HepG2 (cell line): ENCODE results near the gene SAPCD2. TPM values are rescaled to one million over a fixed set of nuclear protein-coding genes. Genes with fewer than 3 reads are reported as not detected.

ENCODE experiments used
- ATAC-seq: fragments of 200-7000 bp; cut with Tn5 transposase; 3 replicates; pipeline ENCODE4 v1.9.1; 2020; ENCODE audit warnings: mild to moderate bottlenecking, moderate library complexity
- BruUV-seq: library from RNA; stranded (reverse); fragments of 400-500 nt; replicated peaks from 2 replicates; lab custom pipeline; 2021; lab: Mats Ljungman, UMichigan
- CTCF ChIA-PET: fragments of 300-600 bp; formaldehyde crosslinking; extraction: SDS; loops from one replicate; lab custom pipeline; 2021; ENCODE audit warnings: low total read pairs, inconsistent platforms, low intra/inter-chr PET ratio; lab: Yijun Ruan, JAX
- POLR2A ChIA-PET: fragments of 350-600 bp; sonication (Branson Sonifier 250); formaldehyde crosslinking; loops from one replicate; lab custom pipeline; 2020; ENCODE audit warnings: antibody characterized with exemption, inconsistent platforms; lab: Yijun Ruan, JAX
- DNase-seq: peaks from one replicate; pipeline ENCODE4 v3.0.0-alpha.2; 2015; ENCODE audit warnings: low spot score
- FAIRE-seq: peaks from 3 replicates; lab custom pipeline; 2011; peaks lifted over from hg19 to GRCh38; lab: Jason Lieb, UNC
- H2AFZ ChIP-seq: one replicate; pipeline ENCODE4 v1.6.1; 2011; ENCODE audit warnings: low read length, inconsistent platforms
- H3K27ac ChIP-seq: fragments of 300-600 bp; 3 replicates; pipeline ENCODE4 v1.8.0; 2011; ENCODE audit warnings: mixed run types, mild to moderate bottlenecking, mixed read lengths, low read length, inconsistent platforms; ENCODE audit not compliant: insufficient read depth; ENCODE audit errors: extremely low read length
- H3K27me3 ChIP-seq, 2 experiments: fragments of 200-600 bp in 1 of 2; 2 replicates in 1 of 2; 3 replicates in 1 of 2; pipeline versions ENCODE4 v1.6.0 to v1.8.0; 2011; ENCODE audit warnings: low read length in 2 of 2, mild to moderate bottlenecking in 2 of 2, moderate library complexity in 2 of 2, inconsistent platforms in 1 of 2; ENCODE audit not compliant: insufficient read depth in 2 of 2, control insufficient read depth in 1 of 2
- H3K36me3 ChIP-seq, 2 experiments: fragments of 200-600 bp in 1 of 2; replicated peaks in 1 of 2; 2 replicates in 1 of 2; 3 replicates in 1 of 2; pipeline versions ENCODE4 v1.5.1 to v1.8.0; 2011; ENCODE audit warnings: low read length in 2 of 2, inconsistent platforms in 1 of 2; ENCODE audit not compliant: insufficient read depth in 2 of 2, control insufficient read depth in 1 of 2
- H3K4me1 ChIP-seq: 2 replicates; pipeline ENCODE4 v1.5.1; 2012; ENCODE audit warnings: low read length, inconsistent platforms; ENCODE audit not compliant: insufficient read depth
- H3K4me2 ChIP-seq: 2 replicates; pipeline ENCODE4 v1.6.0; 2011; ENCODE audit warnings: low read depth, low read length, inconsistent platforms
- H3K4me3 ChIP-seq, 3 experiments: fragments of 200-600 bp in 1 of 3; sonication (generic), shearing (Covaris generic) in 1 of 3; replicated peaks in 1 of 3; 2 replicates each; pipeline ENCODE4 v1.5.1; 2011 to 2016; ENCODE audit warnings: low read length in 3 of 3, inconsistent platforms in 2 of 3, low read depth in 2 of 3, mild to moderate bottlenecking in 2 of 3, control low read depth in 1 of 3, mixed read lengths in 1 of 3; ENCODE audit not compliant: insufficient read depth in 1 of 3
- H3K79me2 ChIP-seq: one replicate; pipeline ENCODE4 v1.6.1; 2011; ENCODE audit warnings: low read length, inconsistent platforms; ENCODE audit not compliant: insufficient read depth
- H3K9ac ChIP-seq: 2 replicates; pipeline ENCODE4 v1.6.0; 2011; ENCODE audit warnings: mild to moderate bottlenecking, low read depth, low read length, inconsistent platforms; ENCODE audit not compliant: insufficient read depth
- H3K9me3 ChIP-seq: 2 replicates; pipeline ENCODE4 v1.5.1; 2012; ENCODE audit warnings: mild to moderate bottlenecking, low read length
- H4K20me1 ChIP-seq: 2 replicates; pipeline ENCODE4 v1.6.0; 2011; ENCODE audit warnings: inconsistent platforms, mild to moderate bottlenecking, low read length, moderate library complexity; ENCODE audit not compliant: insufficient read depth
- AGO1 ChIP-seq: fragments of 200-400 bp; formaldehyde crosslinking; IDR thresholded peaks from 2 replicates; pipeline ENCODE4 v1.6.1; 2017; ENCODE audit warnings: mild to moderate bottlenecking, low read depth, low read length, moderate library complexity; ENCODE audit not compliant: poor library complexity, severe bottlenecking
- BORCS8-MEF2B ChIP-seq: sonication (generic); formaldehyde crosslinking; IDR thresholded peaks from 2 replicates; pipeline ENCODE4 v1.8.0; 2022; ENCODE audit warnings: mild to moderate bottlenecking, missing genetic modification reagents
- JDP2 ChIP-seq: sonication (generic); formaldehyde crosslinking; IDR thresholded peaks from 2 replicates; pipeline ENCODE4 v1.8.1; 2022; ENCODE audit warnings: missing genetic modification reagents, borderline replicate concordance
- KDM1A ChIP-seq: IDR thresholded peaks from 2 replicates; pipeline ENCODE4 v1.6.1; 2016; ENCODE audit warnings: missing compliant biosample characterization
- SMAD1 ChIP-seq: sonication (generic); formaldehyde crosslinking; IDR thresholded peaks from 2 replicates; pipeline ENCODE4 v1.4.0; 2020; ENCODE audit warnings: missing genetic modification reagents, low read depth, mild to moderate bottlenecking, borderline replicate concordance
- TEF ChIP-seq: sonication (generic); formaldehyde crosslinking; IDR thresholded peaks from 2 replicates; pipeline ENCODE4 v1.5.0; 2020; ENCODE audit warnings: missing genetic modification reagents
- ZBTB42 ChIP-seq: sonication (generic); formaldehyde crosslinking; IDR thresholded peaks from 2 replicates; pipeline ENCODE4 v1.5.0; 2020; ENCODE audit warnings: mild to moderate bottlenecking, missing genetic modification reagents
- ZBTB8A ChIP-seq: sonication (generic); formaldehyde crosslinking; IDR thresholded peaks from 2 replicates; pipeline ENCODE4 v1.4.0; 2020; ENCODE audit warnings: mild to moderate bottlenecking, low read depth, missing genetic modification reagents, borderline replicate concordance
- ZNF30 ChIP-seq: sonication (generic); formaldehyde crosslinking; IDR thresholded peaks from 2 replicates; pipeline ENCODE4 v1.5.0; 2020; ENCODE audit warnings: mild to moderate bottlenecking, missing genetic modification reagents
- ZNF549 ChIP-seq: sonication (generic); formaldehyde crosslinking; IDR thresholded peaks from 2 replicates; pipeline ENCODE4 v1.5.0; 2020; ENCODE audit warnings: missing genetic modification reagents
- ZNF615 ChIP-seq: sonication (generic); formaldehyde crosslinking; IDR thresholded peaks from 2 replicates; pipeline ENCODE4 v1.5.0; 2020; ENCODE audit warnings: mild to moderate bottlenecking, missing genetic modification reagents, borderline replicate concordance
- ZNF766 ChIP-seq: sonication (generic); formaldehyde crosslinking; IDR thresholded peaks from 2 replicates; pipeline ENCODE4 v1.5.0; 2020; ENCODE audit warnings: missing genetic modification reagents, borderline replicate concordance
- WGBS: methylation state at CpG from one replicate; pipeline ENCODE4 v1.1.6; 2017; ENCODE audit warnings: low lambda C conversion rate; 5-methylcytosine and 5-hydroxymethylcytosine counted together
- in situ Hi-C: cut with HindIII; loops from 2 replicates; pipeline ENCODE4 v1.10.0; 2017; ENCODE audit warnings: low pct_unique_long_range_greater_than_20kb; ENCODE audit not compliant: extremely low pct_ligation_motif_present
- intact Hi-C: fragments of 100-400 bp; cut with micrococcal nuclease; formaldehyde crosslinking; loops from one replicate; pipeline ENCODE4 v1.10.0; 2022; ENCODE audit not compliant: unreplicated experiment
- polyA plus RNA-seq, 8 experiments: library from polyadenylated mRNA; depleted of rRNA in 3 of 8; stranded (reverse) in 7 of 8; unstranded in 1 of 8; fragments of >200 nt; fragmentation: Illumina TruSeq in 4 of 8; extraction: Trizol in 4 of 8; gene quantifications; 2 replicates each; pipeline versions ENCODE4 v1.2.1 to v1.2.3, GENCODE V29; 2011 to 2016; ENCODE audit warnings: low read depth in 4 of 8, missing spikeins in 1 of 8, mixed read lengths in 1 of 8; ENCODE audit not compliant: insufficient read depth in 1 of 8
- total RNA-seq, 5 experiments: library from RNA; depleted of rRNA; stranded (reverse); fragments of >200 nt; fragmentation: Illumina TruSeq; extraction: Trizol; gene quantifications; 2 replicates each; pipeline ENCODE4 v1.2.3, GENCODE V29; 2016; ENCODE audit warnings: low read depth in 1 of 5
- TF ChIP-seq, protein P1 (sequence below): sonication (generic); formaldehyde crosslinking; IDR thresholded peaks from 2 replicates; pipeline ENCODE4 v1.4.0; 2020; ENCODE audit warnings: missing genetic modification reagents

SAPCD2 gene
- total and polyA plus RNA-seq, 2 of the 13 experiments (the other 11 are each of a cell fraction or from before 2014, with no cell fraction given), result 21.9 to 42.8 TPM

DNA sequence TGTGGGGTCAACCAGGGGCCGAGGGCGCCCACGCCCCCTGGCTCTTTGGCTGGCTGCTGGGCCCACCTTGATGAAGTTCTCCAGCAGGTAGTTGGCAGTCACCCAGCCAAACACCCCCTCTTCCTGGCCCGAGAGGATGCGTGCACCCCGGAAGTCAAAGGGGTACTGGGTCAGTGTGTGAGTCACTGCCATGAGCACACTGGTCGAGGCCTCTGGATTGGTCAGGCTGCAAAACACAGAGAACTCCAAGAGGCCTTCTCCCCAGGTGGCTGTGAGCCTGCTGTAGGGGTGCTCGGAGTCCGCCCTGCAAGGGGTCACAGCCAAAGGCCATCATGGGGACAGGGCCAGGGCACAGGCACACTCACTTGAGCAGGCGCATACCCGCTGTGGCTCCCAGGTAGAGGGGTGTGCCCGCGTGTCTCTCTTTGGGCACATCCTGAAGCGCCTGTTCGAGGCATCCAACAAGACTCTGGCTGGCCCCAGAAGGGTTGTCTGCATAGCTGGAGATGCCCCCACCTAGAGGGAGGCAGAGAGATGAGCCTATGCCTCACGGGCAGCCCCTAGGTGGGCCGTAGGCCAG, 19.1 kb downstream of the SAPCD2 start:
- ATAC-seq (no peak), FAIRE-seq (no peak), DNase-seq (no peak)
- TF ChIP-seq AGO1, result no peak
- no peak for TF ChIP-seq ZNF615 (CRISPR knock-in tag)
- no peak for TF ChIP-seq BORCS8-MEF2B (CRISPR knock-in tag)
- TF ChIP-seq ZNF549, result no peak
- no peak for TF ChIP-seq ZBTB8A (CRISPR knock-in tag)
- BruUV-seq, result no TSS peak
- intact Hi-C loops, result no loop called here
- no peaks in the 10 kb centered on the region; the same call in 1 of the 2 replicates for H4K20me1 ChIP-seq
- H3K9ac ChIP-seq, result no peak overlapping the region
- no peak overlapping the region for H3K4me3 ChIP-seq
- no peak overlapping the region for H3K4me2 ChIP-seq
- in situ Hi-C loops, result no loop called here
- H2AFZ ChIP-seq, result no peak overlapping the region
- peaks cover 9% of the 10 kb centered on the region for H3K79me2 ChIP-seq
- ChIA-PET POLR2A (no interaction called here), CTCF (no interaction called here)
- peaks cover 0 to 2% of the 10 kb centered on the region in 2 experiments; a peak in 2 of 5 replicates for H3K27me3 ChIP-seq
- no peak overlapping the region for H3K27ac ChIP-seq
- no peaks in the 10 kb centered on the region for H3K36me3 ChIP-seq
- WGBS, result 100% methylated on average over 1 of the region's 17 CpGs
- peaks cover 29% of the 10 kb centered on the region for H3K4me1 ChIP-seq
- H3K9me3 ChIP-seq, result no peaks in the 10 kb centered on the region

DNA sequence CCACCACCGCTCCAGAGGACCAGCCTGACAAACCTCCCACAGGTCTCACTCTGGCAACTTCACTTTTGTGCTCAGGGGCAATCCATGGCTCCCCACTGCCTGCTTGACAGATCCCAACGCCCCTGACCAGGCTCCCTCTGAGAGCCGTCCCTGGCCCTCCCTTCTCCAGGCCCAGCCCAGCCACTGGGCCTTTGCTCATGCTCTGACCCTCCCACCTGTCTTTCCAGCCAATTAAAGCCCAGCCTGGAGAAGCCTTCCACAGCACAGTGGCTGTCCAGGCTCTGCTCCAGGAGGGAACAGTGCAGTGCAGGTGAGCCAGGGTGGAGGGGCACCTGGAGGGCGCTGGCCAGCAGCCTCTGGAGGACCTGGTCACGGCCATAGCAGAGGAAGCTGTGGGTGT, 19.8 kb downstream of the SAPCD2 start:
- no peak overlapping the region for H2AFZ ChIP-seq
- no peak overlapping the region for H3K9ac ChIP-seq
- ChIA-PET CTCF (interaction anchor here (1.4 to 2.3 kb wide), 3 partner anchors 14 to 17 kb away, joined by 5 to 12 read pairs (median 11); no protein-coding TSS in a partner anchor), POLR2A (no interaction called here)
- no peak overlapping the region for H3K27ac ChIP-seq
- FAIRE-seq, result no peak
- intact Hi-C loops (no loop called here), in situ Hi-C loops (no loop called here)
- BruUV-seq, result no TSS peak
- no peak overlapping the region for H3K4me2 ChIP-seq
- no peaks in the 10 kb centered on the region for H3K36me3 ChIP-seq
- 68% methylated on average over 3 of the region's 5 CpGs for WGBS
- H4K20me1 ChIP-seq, result no peaks in the 10 kb centered on the region; the same call in 1 of the 2 replicates
- no peaks in the 10 kb centered on the region for H3K9me3 ChIP-seq
- DNase-seq, result no peak
- no peak for ATAC-seq
- H3K27me3 ChIP-seq, result peaks cover 0 to 5% of the 10 kb centered on the region in 2 experiments; a peak in 2 of 5 replicates
- peaks cover 9% of the 10 kb centered on the region for H3K79me2 ChIP-seq
- no peak overlapping the region for H3K4me3 ChIP-seq
- peaks cover 27% of the 10 kb centered on the region for H3K4me1 ChIP-seq
- TF ChIP-seq, protein P1, sequence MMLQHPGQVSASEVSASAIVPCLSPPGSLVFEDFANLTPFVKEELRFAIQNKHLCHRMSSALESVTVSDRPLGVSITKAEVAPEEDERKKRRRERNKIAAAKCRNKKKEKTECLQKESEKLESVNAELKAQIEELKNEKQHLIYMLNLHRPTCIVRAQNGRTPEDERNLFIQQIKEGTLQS, result no peak
- no peak for TF ChIP-seq ZNF30 (CRISPR knock-in tag)
- no peak for TF ChIP-seq ZBTB42 (CRISPR knock-in tag)
- TF ChIP-seq TEF (CRISPR knock-in tag), result no peak
- no peak for TF ChIP-seq ZNF766 (CRISPR knock-in tag)
- TF ChIP-seq KDM1A (CRISPR knock-in tag), result no peak
- TF ChIP-seq SMAD1 (CRISPR knock-in tag), result no peak
- TF ChIP-seq JDP2 (CRISPR knock-in tag), result no peak
